ENCODE data around the gene RETN. TPM values are rescaled to one million over a fixed set of nuclear protein-coding genes. Genes with fewer than 3 reads are reported as not detected.

RETN gene
- polyA plus RNA-seq, 3 donors, result 42.1 to 119 (median 60.0) TPM

DNA sequence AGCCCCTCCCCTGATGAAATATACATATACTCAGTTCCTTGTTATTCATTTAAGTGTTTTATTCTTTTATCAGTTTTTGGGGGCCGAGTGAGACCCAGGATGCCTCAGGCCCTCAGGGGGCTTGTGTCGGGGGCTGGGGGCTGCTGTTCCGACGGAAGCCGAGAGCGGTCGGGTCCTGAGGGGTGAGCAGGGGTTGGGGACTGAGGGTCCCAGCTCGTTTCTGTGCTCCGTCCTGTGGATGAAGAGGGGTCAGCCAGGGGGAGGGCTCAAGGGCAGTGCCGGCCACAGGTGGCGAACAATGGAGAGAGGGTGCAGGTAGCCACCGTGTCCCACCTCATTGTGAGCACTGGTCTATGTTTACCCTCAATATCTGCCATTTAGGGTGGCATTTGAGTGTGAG is 37.3 kb upstream of the RETN start:
- H3K4me3 ChIP-seq (replicated peaks in 1 of 3; ENCODE audit: low read depth in 2 of 3, low read length in 3 of 3), result no peak overlapping the region
- H3K79me2 ChIP-seq (ENCODE audit: insufficient read depth, low read length), result peaks cover 56% of the 10 kb centered on the region
- H4K20me1 ChIP-seq (ENCODE audit: insufficient read depth, low read length), result no peaks in the 10 kb centered on the region
- H3K27ac ChIP-seq (ENCODE audit: low read depth in 1 of 2, low read length in 2 of 2), result no peak overlapping the region
- intact Hi-C loops (cut with micrococcal nuclease), result loop anchor here in 1 of 2 donors (10.0 kb wide), 1 partner anchor 273 kb away; the partner anchor contains the start of gene MAP2K7
- H3K9ac ChIP-seq (ENCODE audit: insufficient read depth, low read length, poor library complexity, severe bottlenecking), result no peak overlapping the region
- H3K36me3 Mint-ChIP-seq, result peaks cover 22 to 27% of the 10 kb centered on the region in 2 donors
- TF ChIP-seq, protein P1, sequence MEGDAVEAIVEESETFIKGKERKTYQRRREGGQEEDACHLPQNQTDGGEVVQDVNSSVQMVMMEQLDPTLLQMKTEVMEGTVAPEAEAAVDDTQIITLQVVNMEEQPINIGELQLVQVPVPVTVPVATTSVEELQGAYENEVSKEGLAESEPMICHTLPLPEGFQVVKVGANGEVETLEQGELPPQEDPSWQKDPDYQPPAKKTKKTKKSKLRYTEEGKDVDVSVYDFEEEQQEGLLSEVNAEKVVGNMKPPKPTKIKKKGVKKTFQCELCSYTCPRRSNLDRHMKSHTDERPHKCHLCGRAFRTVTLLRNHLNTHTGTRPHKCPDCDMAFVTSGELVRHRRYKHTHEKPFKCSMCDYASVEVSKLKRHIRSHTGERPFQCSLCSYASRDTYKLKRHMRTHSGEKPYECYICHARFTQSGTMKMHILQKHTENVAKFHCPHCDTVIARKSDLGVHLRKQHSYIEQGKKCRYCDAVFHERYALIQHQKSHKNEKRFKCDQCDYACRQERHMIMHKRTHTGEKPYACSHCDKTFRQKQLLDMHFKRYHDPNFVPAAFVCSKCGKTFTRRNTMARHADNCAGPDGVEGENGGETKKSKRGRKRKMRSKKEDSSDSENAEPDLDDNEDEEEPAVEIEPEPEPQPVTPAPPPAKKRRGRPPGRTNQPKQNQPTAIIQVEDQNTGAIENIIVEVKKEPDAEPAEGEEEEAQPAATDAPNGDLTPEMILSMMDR (IDR thresholded peaks at IDR 0.05), result no peak
- no peak overlapping the region for H3K4me3 Mint-ChIP-seq
- H3K9me3 Mint-ChIP-seq, result peaks cover 0 to 2% (median 0%) of the 10 kb centered on the region in 7 donors
- DNase-seq, result no peak
- peaks cover 26 to 38% of the 10 kb centered on the region in 2 donors for H3K4me1 ChIP-seq (ENCODE audit: control insufficient read depth in 1 of 2, insufficient read depth in 2 of 2, low read length in 2 of 2)
- H3K4me2 ChIP-seq (replicated peaks; ENCODE audit: extremely low read depth, low read length, poor library complexity, severe bottlenecking), result no peak overlapping the region
- H3K27me3 ChIP-seq (ENCODE audit: control insufficient read depth in 2 of 2, insufficient read depth in 2 of 2, low read length in 2 of 2), result no peaks in the 10 kb centered on the region
- no peaks in the 10 kb centered on the region for H3K9me3 ChIP-seq (replicated peaks in 1 of 2; ENCODE audit: control insufficient read depth in 1 of 2, insufficient read depth in 1 of 2, low read length in 2 of 2)
- peaks cover 0 to 4% (median 2%) of the 10 kb centered on the region in 3 donors for H3K27me3 Mint-ChIP-seq (ENCODE audit: low read depth in 3 of 3)
- 95% methylated on average over 12 of the region's 12 CpGs for WGBS (ENCODE audit: insufficient coverage)
- H3K4me1 Mint-ChIP-seq, result peaks cover 35% of the 10 kb centered on the region
- no peak overlapping the region for H2AFZ ChIP-seq (ENCODE audit: insufficient read depth, low read depth, low read length, poor library complexity, severe bottlenecking)
- peaks cover 14 to 31% of the 10 kb centered on the region in 2 donors for H3K36me3 ChIP-seq (replicated peaks in 1 of 2; ENCODE audit: control insufficient read depth in 1 of 2, insufficient read depth in 2 of 2, low read length in 2 of 2)
- H3K27ac Mint-ChIP-seq, result peak overlapping the region in 2 of 7 donors; percentile 30 to 43

DNA sequence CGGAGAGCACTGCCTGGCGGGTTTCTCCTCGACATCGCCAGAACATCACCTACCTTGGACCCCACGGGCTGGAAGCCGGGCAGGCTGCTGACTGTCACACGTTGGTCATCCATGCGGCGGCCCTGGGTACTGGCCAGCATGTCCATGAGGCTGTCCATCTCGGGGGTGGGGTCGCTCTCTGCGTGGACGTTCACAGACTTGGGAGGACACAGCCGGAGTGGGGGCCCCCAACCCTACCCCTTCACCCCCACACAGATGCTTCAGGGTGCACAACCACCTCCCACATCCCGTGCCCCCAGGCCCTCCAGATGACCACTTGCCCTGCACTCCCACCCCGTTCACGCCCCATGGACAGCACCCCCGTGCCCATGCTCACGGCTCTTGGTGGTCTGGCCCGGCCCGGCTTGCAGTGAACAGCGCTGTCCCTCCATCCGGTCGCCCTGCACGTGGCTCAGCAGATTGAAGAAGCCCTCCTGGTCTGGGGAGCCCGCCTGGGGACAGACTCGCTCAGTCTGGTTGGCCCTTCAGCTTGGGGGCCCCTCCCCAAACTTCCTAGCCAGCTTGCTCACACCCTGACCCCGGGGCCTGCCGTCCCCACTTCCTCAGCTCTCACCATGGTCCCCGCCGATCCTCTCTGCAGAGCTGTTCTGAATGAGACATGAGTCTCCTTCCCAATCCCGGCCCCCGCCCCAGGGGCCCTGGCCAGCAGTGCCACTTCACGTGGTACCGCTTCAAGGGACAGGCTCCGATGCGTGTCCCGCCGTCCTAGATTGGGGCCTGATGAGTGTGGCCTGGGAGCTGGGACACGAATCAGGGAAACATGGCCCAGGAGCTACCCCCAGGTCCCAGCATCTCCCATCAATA is 36.3 kb upstream of the RETN start:
- H4K20me1 ChIP-seq (ENCODE audit: insufficient read depth, low read length), result no peaks in the 10 kb centered on the region
- H3K4me3 ChIP-seq (replicated peaks in 1 of 3; ENCODE audit: low read depth in 2 of 3, low read length in 3 of 3), result no peak overlapping the region
- H3K79me2 ChIP-seq (ENCODE audit: insufficient read depth, low read length), result peaks cover 56% of the 10 kb centered on the region
- peak overlapping the region in 1 of 7 donors; percentile 47 for H3K27ac Mint-ChIP-seq
- no peak overlapping the region for H3K4me3 Mint-ChIP-seq
- H3K4me1 Mint-ChIP-seq, result peaks cover 37% of the 10 kb centered on the region
- H3K4me2 ChIP-seq (replicated peaks; ENCODE audit: extremely low read depth, low read length, poor library complexity, severe bottlenecking), result no peak overlapping the region
- peaks cover 28 to 42% of the 10 kb centered on the region in 2 donors for H3K4me1 ChIP-seq (ENCODE audit: control insufficient read depth in 1 of 2, insufficient read depth in 2 of 2, low read length in 2 of 2)
- H3K9me3 Mint-ChIP-seq, result peaks cover 0 to 2% (median 0%) of the 10 kb centered on the region in 7 donors
- TF ChIP-seq, protein P1 (IDR thresholded peaks at IDR 0.05), result no peak
- peaks cover 9 to 21% of the 10 kb centered on the region in 2 donors for H3K36me3 ChIP-seq (replicated peaks in 1 of 2; ENCODE audit: control insufficient read depth in 1 of 2, insufficient read depth in 2 of 2, low read length in 2 of 2)
- H2AFZ ChIP-seq (ENCODE audit: insufficient read depth, low read depth, low read length, poor library complexity, severe bottlenecking), result no peak overlapping the region
- peaks cover 0 to 4% (median 2%) of the 10 kb centered on the region in 3 donors for H3K27me3 Mint-ChIP-seq (ENCODE audit: low read depth in 3 of 3)
- H3K27ac ChIP-seq (ENCODE audit: low read depth in 1 of 2, low read length in 2 of 2), result no peak overlapping the region
- no peak for DNase-seq
- no peaks in the 10 kb centered on the region for H3K27me3 ChIP-seq (ENCODE audit: control insufficient read depth in 2 of 2, insufficient read depth in 2 of 2, low read length in 2 of 2)
- intact Hi-C loops (cut with micrococcal nuclease), result loop anchor here in 1 of 2 donors (10.0 kb wide), 1 partner anchor 272 kb away; the partner anchor contains the start of gene MAP2K7
- H3K9ac ChIP-seq (ENCODE audit: insufficient read depth, low read length, poor library complexity, severe bottlenecking), result no peak overlapping the region
- 96% methylated on average over 38 of the region's 40 CpGs for WGBS (ENCODE audit: insufficient coverage)
- peaks cover 16 to 19% of the 10 kb centered on the region in 2 donors for H3K36me3 Mint-ChIP-seq
- no peaks in the 10 kb centered on the region for H3K9me3 ChIP-seq (replicated peaks in 1 of 2; ENCODE audit: control insufficient read depth in 1 of 2, insufficient read depth in 1 of 2, low read length in 2 of 2)
